Activated T-helper 1 cell treated with anti-CD3 and anti-CD28 coated beads, Interleukin-12 subunit alpha, Interleukin-12 subunit beta, Interleukin-2, Interleukin-4 antibody, amounts not matched to agents 30 ng/mL and 10 ng/mL and 1 ng/mL, durations not matched to agents 14 hours and 24 hours and 36 hours (primary cell): ENCODE measurements around the gene SLC5A10. TPM values are rescaled to one million over a fixed set of nuclear protein-coding genes. Genes with fewer than 3 reads are reported as not detected.
"Not testable (repeated sequence)": the region's sequence is repeated elsewhere in the genome, so short reads cannot be mapped to it uniquely, and the experiment has no call there.

Experiments
- DNase-seq: peaks from one replicate; pipeline ENCODE4 v3.0.0; 2021; ENCODE audit warnings: low spot score
- H3K27ac Mint-ChIP-seq: one replicate; pipeline ENCODE4 v1.8.0; 2021; ENCODE audit warnings: mild to moderate bottlenecking, mixed read lengths
- H3K27me3 Mint-ChIP-seq: one replicate; pipeline ENCODE4 v1.8.0; 2022; ENCODE audit warnings: mild to moderate bottlenecking, moderate library complexity, mixed read lengths; ENCODE audit not compliant: insufficient read depth
- H3K36me3 Mint-ChIP-seq: one replicate; pipeline ENCODE4 v1.8.0; 2021; ENCODE audit warnings: low read depth, mixed read lengths
- H3K4me1 Mint-ChIP-seq: one replicate; pipeline ENCODE4 v1.8.0; 2021; ENCODE audit warnings: low read depth, mixed read lengths
- H3K4me3 Mint-ChIP-seq: one replicate; pipeline ENCODE4 v1.8.0; 2021; ENCODE audit warnings: mild to moderate bottlenecking, moderate library complexity, mixed read lengths
- H3K9me3 Mint-ChIP-seq: one replicate; pipeline ENCODE4 v1.8.0; 2021; ENCODE audit warnings: mixed read lengths
- intact Hi-C: fragments of 100-400 bp; cut with micrococcal nuclease; formaldehyde crosslinking; loops from one replicate; pipeline ENCODE4 v1.15.1; 2024
- total RNA-seq: library from RNA; stranded (reverse); gene quantifications from 2 replicates; pipeline ENCODE4 v1.2.3, GENCODE V29; 2022

The SLC5A10 gene
- total RNA-seq, 1 donor from 2014 or later, result not detected

GRCh38 chr17:19017804-19018599, 66.0 kb downstream of the SLC5A10 start:
- peaks cover 3% of the 10 kb centered on the region for H3K27me3 Mint-ChIP-seq
- H3K9me3 Mint-ChIP-seq, result no peaks in the 10 kb centered on the region
- H3K4me1 Mint-ChIP-seq, result no peaks in the 10 kb centered on the region
- H3K36me3 Mint-ChIP-seq, result peaks cover 7% of the 10 kb centered on the region
- H3K4me3 Mint-ChIP-seq, result no peak overlapping the region
- no peak for DNase-seq
- intact Hi-C loops, result no loop called here
- no peak overlapping the region for H3K27ac Mint-ChIP-seq

DNA sequence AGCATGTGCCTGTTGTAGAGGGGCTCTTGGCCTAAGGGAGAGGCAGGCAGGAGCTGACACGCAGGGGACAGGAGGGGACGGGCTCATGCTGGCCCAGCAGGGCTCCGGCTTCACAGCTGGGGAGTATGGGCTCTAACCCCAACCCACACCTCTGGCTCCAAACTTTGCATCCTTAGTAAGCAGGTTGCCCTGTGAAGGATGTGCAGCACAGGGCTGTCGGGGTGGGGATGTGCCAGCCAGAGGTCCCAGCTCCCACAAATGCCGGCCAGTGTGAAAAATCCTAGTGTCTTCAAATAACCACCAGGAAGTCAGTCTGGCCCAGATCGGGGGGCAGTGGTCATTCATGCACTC, 66.6 kb downstream of the SLC5A10 start:
- H3K27ac Mint-ChIP-seq, result no peak overlapping the region
- peaks cover 7% of the 10 kb centered on the region for H3K36me3 Mint-ChIP-seq
- intact Hi-C loops, result no loop called here
- DNase-seq, result no peak
- no peak overlapping the region for H3K4me3 Mint-ChIP-seq
- no peaks in the 10 kb centered on the region for H3K9me3 Mint-ChIP-seq
- H3K27me3 Mint-ChIP-seq, result peaks cover 3% of the 10 kb centered on the region
- H3K4me1 Mint-ChIP-seq, result no peaks in the 10 kb centered on the region

DNA sequence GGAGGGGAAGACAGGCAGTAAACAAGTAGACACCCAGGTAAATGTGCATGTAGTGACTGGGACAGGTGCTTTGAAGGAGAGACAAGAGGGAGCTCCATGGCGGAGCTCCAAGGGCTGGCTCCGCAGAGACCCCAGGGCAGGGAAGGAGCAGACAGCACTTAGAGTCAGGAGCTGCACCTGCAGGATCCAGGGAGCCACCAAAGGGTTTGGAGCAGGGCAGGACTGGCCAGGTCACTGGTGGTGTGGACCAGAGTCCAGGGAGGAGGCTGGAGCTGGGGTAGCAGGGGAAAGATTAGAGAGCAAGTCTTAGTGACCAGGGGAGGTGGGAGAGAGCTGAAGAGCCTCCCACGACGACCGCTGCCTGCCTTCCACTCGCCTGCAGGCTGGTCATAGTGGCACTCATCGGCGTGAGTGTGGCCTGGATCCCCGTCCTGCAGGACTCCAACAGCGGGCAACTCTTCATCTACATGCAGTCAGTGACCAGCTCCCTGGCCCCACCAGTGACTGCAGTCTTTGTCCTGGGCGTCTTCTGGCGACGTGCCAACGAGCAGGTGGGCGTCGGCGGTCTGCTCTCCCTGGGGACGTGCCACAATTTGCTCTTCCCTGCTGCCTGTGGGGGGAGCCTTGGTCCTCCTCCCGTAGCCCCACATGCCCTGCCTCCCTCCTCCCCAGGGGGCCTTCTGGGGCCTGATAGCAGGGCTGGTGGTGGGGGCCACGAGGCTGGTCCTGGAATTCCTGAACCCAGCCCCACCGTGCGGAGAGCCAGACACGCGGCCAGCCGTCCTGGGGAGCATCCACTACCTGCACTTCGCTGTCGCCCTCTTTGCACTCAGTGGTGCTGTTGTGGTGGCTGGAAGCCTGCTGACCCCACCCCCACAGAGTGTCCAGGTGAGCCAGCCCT, 67.3 kb downstream of the SLC5A10 start:
- no peak for DNase-seq
- Mint-ChIP-seq H3K4me3 (no peak overlapping the region), H3K9me3 (no peaks in the 10 kb centered on the region), H3K27ac (no peak overlapping the region), H3K27me3 (peaks cover 1% of the 10 kb centered on the region), H3K36me3 (peaks cover 10% of the 10 kb centered on the region), H3K4me1 (peaks cover 6% of the 10 kb centered on the region)
- intact Hi-C loops, result no loop called here

GRCh38 chr17:19020016-19020415, 68.1 kb downstream of the SLC5A10 start:
- intact Hi-C loops, result no loop called here
- Mint-ChIP-seq H3K9me3 (no peaks in the 10 kb centered on the region), H3K27me3 (peaks cover 1% of the 10 kb centered on the region), H3K4me3 (no peak overlapping the region), H3K27ac (no peak overlapping the region), H3K4me1 (peaks cover 14% of the 10 kb centered on the region), H3K36me3 (peaks cover 14% of the 10 kb centered on the region)
- DNase-seq, result no peak

DNA sequence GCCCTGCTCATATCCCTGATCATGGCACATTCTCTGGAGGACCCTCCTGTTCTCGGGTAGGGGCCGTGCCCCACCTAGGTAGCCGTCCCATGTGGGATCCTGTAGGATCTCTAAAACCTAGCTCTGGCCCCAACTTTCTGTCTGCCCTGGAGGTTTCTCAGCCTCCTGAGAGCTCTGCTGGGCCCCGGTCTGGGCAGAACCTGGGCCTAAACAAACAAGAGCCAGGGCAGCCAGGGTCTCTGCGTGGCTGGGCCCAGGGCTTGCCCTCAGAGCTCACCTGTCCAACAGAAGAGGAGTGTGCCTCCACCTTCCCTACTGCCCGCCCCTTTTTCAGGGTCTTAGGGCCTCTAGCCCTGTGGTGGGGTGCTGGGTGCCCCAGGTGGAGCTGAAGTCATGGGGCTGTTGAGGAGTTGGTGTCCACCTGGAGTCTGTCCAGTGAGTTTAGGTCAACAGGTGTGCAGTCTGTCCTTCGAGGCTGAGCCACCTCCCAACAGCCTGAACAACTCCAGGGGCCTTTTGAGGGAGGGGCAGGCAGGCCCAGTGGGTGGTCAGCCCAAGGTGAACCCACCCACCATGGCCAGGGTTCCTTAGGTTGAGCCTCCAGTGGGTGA, 69.2 kb downstream of the SLC5A10 start:
- peaks cover 14% of the 10 kb centered on the region for H3K36me3 Mint-ChIP-seq
- H3K4me3 Mint-ChIP-seq, H3K27me3 Mint-ChIP-seq, intact Hi-C loops, H3K27ac Mint-ChIP-seq, DNase-seq, H3K9me3 Mint-ChIP-seq: not testable (repeated sequence)
- peaks cover 14% of the 10 kb centered on the region for H3K4me1 Mint-ChIP-seq

DNA sequence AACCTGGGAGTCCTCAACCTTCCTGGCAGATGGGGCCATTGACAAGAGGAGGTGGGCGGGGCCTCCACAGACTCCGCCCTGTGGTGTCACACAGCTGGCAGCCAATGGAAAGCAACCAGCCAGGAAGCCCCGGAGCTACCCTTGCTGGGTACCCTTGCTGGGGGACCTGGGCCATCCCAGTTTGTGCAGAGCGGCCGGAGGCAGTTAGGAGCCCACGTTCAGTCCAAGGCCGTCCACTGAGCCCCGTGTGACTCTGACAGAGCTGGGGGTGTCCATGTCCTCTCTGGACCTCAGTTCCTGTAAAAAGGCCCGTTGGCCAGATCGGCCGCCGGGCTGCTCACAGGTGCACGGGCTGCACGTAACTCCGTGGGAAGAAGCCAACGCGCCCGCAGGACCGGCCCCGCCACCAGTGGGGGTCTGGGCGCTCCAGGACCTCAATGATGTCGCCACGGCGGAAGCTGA, 69.7 kb downstream of the SLC5A10 start:
- H3K27me3 Mint-ChIP-seq, result peaks cover 1% of the 10 kb centered on the region
- intact Hi-C loops, result no loop called here
- H3K9me3 Mint-ChIP-seq, result no peaks in the 10 kb centered on the region
- peaks cover 14% of the 10 kb centered on the region for H3K36me3 Mint-ChIP-seq
- no peak overlapping the region for H3K4me3 Mint-ChIP-seq
- no peak overlapping the region for H3K27ac Mint-ChIP-seq
- DNase-seq, result no peak
- peaks cover 14% of the 10 kb centered on the region for H3K4me1 Mint-ChIP-seq

GRCh38 chr17:19022128-19022527, 70.2 kb downstream of the SLC5A10 start:
- no peak for DNase-seq
- Mint-ChIP-seq H3K4me1 (peaks cover 14% of the 10 kb centered on the region), H3K27me3 (peaks cover 1% of the 10 kb centered on the region), H3K4me3 (no peak overlapping the region), H3K27ac (no peak overlapping the region), H3K9me3 (no peaks in the 10 kb centered on the region), H3K36me3 (peaks cover 14% of the 10 kb centered on the region)
- intact Hi-C loops, result no loop called here

DNA sequence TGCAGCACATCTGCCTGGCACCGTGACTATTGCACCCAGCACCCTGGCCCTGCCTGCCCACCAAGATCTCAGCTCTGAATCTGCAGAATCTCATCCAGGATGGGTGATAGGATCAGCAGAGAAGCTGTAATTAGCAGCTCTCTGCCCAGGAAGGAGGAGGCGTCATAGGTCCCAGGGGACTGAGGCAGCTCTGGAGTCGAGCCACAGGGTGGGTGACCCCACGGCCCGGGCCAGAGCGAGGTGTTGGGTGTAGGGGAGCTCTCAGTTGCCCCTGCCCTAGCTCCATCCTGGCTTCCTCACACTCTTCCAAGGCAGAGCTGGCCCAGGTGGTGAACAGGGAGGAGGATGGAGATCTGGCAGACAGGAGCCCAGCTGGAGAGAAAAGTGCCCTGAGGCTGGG, 70.8 kb downstream of the SLC5A10 start:
- Mint-ChIP-seq H3K9me3 (no peaks in the 10 kb centered on the region), H3K4me3 (no peak overlapping the region), H3K27ac (no peak overlapping the region), H3K36me3 (peaks cover 14% of the 10 kb centered on the region), H3K27me3 (peaks cover 1% of the 10 kb centered on the region), H3K4me1 (peaks cover 14% of the 10 kb centered on the region)
- intact Hi-C loops, result no loop called here
- DNase-seq, result no peak

- H3K27me3 Mint-ChIP-seq, result peaks cover 1% of the 10 kb centered on the region
- peaks cover 14% of the 10 kb centered on the region for H3K36me3 Mint-ChIP-seq
- H3K4me1 Mint-ChIP-seq, result peaks cover 14% of the 10 kb centered on the region
- DNase-seq, result no peak
- no peak overlapping the region for H3K27ac Mint-ChIP-seq
- intact Hi-C loops, result no loop called here
- H3K9me3 Mint-ChIP-seq, result no peaks in the 10 kb centered on the region
- no peak overlapping the region for H3K4me3 Mint-ChIP-seq
Measured at GRCh38 chr17:19023209-19023999, 71.4 kb downstream of the SLC5A10 start.

- peaks cover 1% of the 10 kb centered on the region for H3K27me3 Mint-ChIP-seq
- DNase-seq, result no peak
- peaks cover 14% of the 10 kb centered on the region for H3K4me1 Mint-ChIP-seq
- no peak overlapping the region for H3K27ac Mint-ChIP-seq
- H3K4me3 Mint-ChIP-seq, result no peak overlapping the region
- H3K9me3 Mint-ChIP-seq, result no peaks in the 10 kb centered on the region
- peaks cover 11% of the 10 kb centered on the region for H3K36me3 Mint-ChIP-seq
- intact Hi-C loops, result no loop called here
Measured at GRCh38 chr17:19024101-19025078, 72.4 kb downstream of the SLC5A10 start.

- H3K27me3 Mint-ChIP-seq, result not testable (repeated sequence)
Measured at GRCh38 chr17:19028671-19029070, 76.7 kb downstream of the SLC5A10 start.

More at GRCh38 chr17:19028671-19029070, 76.7 kb downstream of the SLC5A10 start:
- DNase-seq, H3K27ac Mint-ChIP-seq, H3K9me3 Mint-ChIP-seq, H3K4me3 Mint-ChIP-seq, intact Hi-C loops, H3K36me3 Mint-ChIP-seq: not testable (repeated sequence)
- peaks cover 14% of the 10 kb centered on the region for H3K4me1 Mint-ChIP-seq
